Effector memory CD8-positive, alpha-beta T cell (primary cell): Measurements from ENCODE around the gene TPRN.

Experiments used
- ATAC-seq: fragments of 150-1000 bp; cut with Tn5 transposase; replicated peaks from 2 replicates; pipeline ENCODE4 v1.10.0; 2021; ENCODE audit warnings: mild to moderate bottlenecking, moderate library complexity
- DNase-seq, 3 experiments: peaks; one replicate each; pipeline ENCODE4 v3.0.0; 2021
- H3K27ac Mint-ChIP-seq, 2 donors: one replicate each; pipeline ENCODE4 v1.8.0; 2022; ENCODE audit warnings: mild to moderate bottlenecking in 2 of 2, mixed read lengths in 2 of 2, moderate library complexity in 2 of 2
- H3K27me3 Mint-ChIP-seq, 2 donors: one replicate each; pipeline ENCODE4 v1.8.0; 2022; ENCODE audit warnings: mixed read lengths in 2 of 2
- H3K36me3 Mint-ChIP-seq: one replicate; pipeline ENCODE4 v1.8.0; 2022; ENCODE audit warnings: mild to moderate bottlenecking, moderate library complexity, mixed read lengths; ENCODE audit not compliant: insufficient read depth
- H3K4me1 Mint-ChIP-seq, 2 donors: one replicate each; pipeline ENCODE4 v1.8.0; 2022; ENCODE audit warnings: low read depth in 2 of 2, mixed read lengths in 2 of 2
- H3K4me3 Mint-ChIP-seq, 2 donors: one replicate each; pipeline ENCODE4 v1.8.0; 2022; ENCODE audit warnings: mild to moderate bottlenecking in 2 of 2, mixed read lengths in 2 of 2, moderate library complexity in 2 of 2
- H3K9me3 Mint-ChIP-seq, 2 donors: one replicate each; pipeline ENCODE4 v1.8.0; 2022; ENCODE audit warnings: mixed read lengths in 2 of 2

The TPRN gene

GRCh38 chr9:137198051-137198901 is 2.3 kb downstream of the TPRN start:
- H3K27ac Mint-ChIP-seq: no peak overlapping the region
- no peak for DNase-seq

GRCh38 chr9:137195525-137196220 is 4.9 kb downstream of the TPRN start:
- peaks cover 13% of the 10 kb centered on the region for H3K36me3 Mint-ChIP-seq
- ATAC-seq: no peak
- no peak overlapping the region for H3K4me3 Mint-ChIP-seq
- no peaks in the 10 kb centered on the region for H3K27me3 Mint-ChIP-seq
- peaks cover 6% of the 10 kb centered on the region in 2 donors for H3K4me1 Mint-ChIP-seq
- no peaks in the 10 kb centered on the region for H3K9me3 Mint-ChIP-seq
- no peak for DNase-seq
- H3K27ac Mint-ChIP-seq: no peak overlapping the region

More at GRCh38 chr9:137198051-137198901, 2.3 kb downstream of the TPRN start:
- Mint-ChIP-seq H3K4me3 (no peak overlapping the region), H3K9me3 (no peaks in the 10 kb centered on the region), H3K4me1 (peaks cover 8 to 14% of the 10 kb centered on the region in 2 donors), H3K27me3 (no peaks in the 10 kb centered on the region), H3K36me3 (peaks cover 8% of the 10 kb centered on the region)
- ATAC-seq: no peak

- no peak overlapping the region for H3K27ac Mint-ChIP-seq
- DNase-seq (no peak), ATAC-seq (no peak)
- H3K9me3 Mint-ChIP-seq: no peaks in the 10 kb centered on the region
- peaks cover 16% of the 10 kb centered on the region for H3K36me3 Mint-ChIP-seq
- no peak overlapping the region for H3K4me3 Mint-ChIP-seq
- H3K27me3 Mint-ChIP-seq: no peaks in the 10 kb centered on the region
- H3K4me1 Mint-ChIP-seq: peaks cover 9% of the 10 kb centered on the region in 2 donors
These were observed 5.6 kb downstream of the TPRN start for GRCh38 chr9:137194909-137195308.

- H3K36me3 Mint-ChIP-seq: peaks cover 16% of the 10 kb centered on the region
- DNase-seq (no peak), ATAC-seq (no peak)
- no peaks in the 10 kb centered on the region for H3K27me3 Mint-ChIP-seq
- H3K9me3 Mint-ChIP-seq: no peaks in the 10 kb centered on the region
- no peak overlapping the region for H3K4me3 Mint-ChIP-seq
- no peak overlapping the region for H3K27ac Mint-ChIP-seq
- peaks cover 11% of the 10 kb centered on the region in 2 donors for H3K4me1 Mint-ChIP-seq
These were observed 6.2 kb downstream of the TPRN start for GRCh38 chr9:137194388-137194787.

GRCh38 chr9:137193771-137194170 is 6.8 kb downstream of the TPRN start:
- no peak for ATAC-seq
- Mint-ChIP-seq H3K36me3 (peaks cover 18% of the 10 kb centered on the region), H3K27ac (no peak overlapping the region), H3K4me1 (peaks cover 16% of the 10 kb centered on the region in 2 donors), H3K4me3 (no peak overlapping the region), H3K27me3 (no peaks in the 10 kb centered on the region), H3K9me3 (no peaks in the 10 kb centered on the region)
- no peak for DNase-seq

GRCh38 chr9:137192859-137193258 is 7.7 kb downstream of the TPRN start:
- no peak overlapping the region for H3K4me3 Mint-ChIP-seq
- H3K4me1 Mint-ChIP-seq: peaks cover 16 to 18% of the 10 kb centered on the region in 2 donors
- H3K9me3 Mint-ChIP-seq: no peaks in the 10 kb centered on the region
- H3K27me3 Mint-ChIP-seq: no peaks in the 10 kb centered on the region
- H3K27ac Mint-ChIP-seq: no peak overlapping the region
- peaks cover 25% of the 10 kb centered on the region for H3K36me3 Mint-ChIP-seq
- ATAC-seq: no peak
- no peak for DNase-seq

- DNase-seq: no peak
- no peak overlapping the region for H3K4me3 Mint-ChIP-seq
- H3K9me3 Mint-ChIP-seq: no peaks in the 10 kb centered on the region
- H3K36me3 Mint-ChIP-seq: peaks cover 30% of the 10 kb centered on the region
- H3K4me1 Mint-ChIP-seq: peaks cover 19 to 23% of the 10 kb centered on the region in 2 donors
- no peak overlapping the region for H3K27ac Mint-ChIP-seq
- no peaks in the 10 kb centered on the region for H3K27me3 Mint-ChIP-seq
- no peak for ATAC-seq
These were observed 8.1 kb downstream of the TPRN start for GRCh38 chr9:137192448-137192780.

GRCh38 chr9:137191691-137192447 is 8.7 kb downstream of the TPRN start:
- Mint-ChIP-seq H3K4me3 (no peak overlapping the region), H3K4me1 (peaks cover 23 to 25% of the 10 kb centered on the region in 2 donors), H3K27me3 (no peaks in the 10 kb centered on the region), H3K27ac (peak overlapping the region in 1 of 2 donors; percentile 95), H3K9me3 (no peaks in the 10 kb centered on the region), H3K36me3 (peaks cover 34% of the 10 kb centered on the region)
- ATAC-seq (no peak), DNase-seq (no peak)

GRCh38 chr9:137191245-137191644 is 9.3 kb downstream of the TPRN start:
- Mint-ChIP-seq H3K27ac (peak overlapping the region; percentile 86 to 95), H3K36me3 (peaks cover 34% of the 10 kb centered on the region), H3K27me3 (no peaks in the 10 kb centered on the region), H3K4me3 (peak overlapping the region in 1 of 2 donors; percentile 51), H3K9me3 (no peaks in the 10 kb centered on the region), H3K4me1 (peaks cover 29% of the 10 kb centered on the region in 2 donors)
- DNase-seq (no peak), ATAC-seq (no peak)

- H3K36me3 Mint-ChIP-seq: peaks cover 34% of the 10 kb centered on the region
- DNase-seq (no peak), ATAC-seq (no peak)
- H3K4me3 Mint-ChIP-seq: peak overlapping the region; percentile 91 to 92
- no peaks in the 10 kb centered on the region for H3K27me3 Mint-ChIP-seq
- H3K4me1 Mint-ChIP-seq: peaks cover 29 to 31% of the 10 kb centered on the region in 2 donors
- H3K27ac Mint-ChIP-seq: peak overlapping the region; percentile 86 to 95
- no peaks in the 10 kb centered on the region for H3K9me3 Mint-ChIP-seq
These were observed 10.2 kb downstream of the TPRN start for GRCh38 chr9:137190315-137190856.

GRCh38 chr9:137189297-137190295 is 10.9 kb downstream of the TPRN start:
- H3K36me3 Mint-ChIP-seq: peaks cover 37% of the 10 kb centered on the region
- ATAC-seq (no peak), DNase-seq (no peak)
- H3K27ac Mint-ChIP-seq: peak overlapping the region; percentile 82 to 95
- peaks cover 30 to 33% of the 10 kb centered on the region in 2 donors for H3K4me1 Mint-ChIP-seq
- H3K9me3 Mint-ChIP-seq: no peaks in the 10 kb centered on the region
- no peaks in the 10 kb centered on the region for H3K27me3 Mint-ChIP-seq
- peak overlapping the region; percentile 91 to 92 for H3K4me3 Mint-ChIP-seq

- peak within 1 kb of the TSS; percentile 82 to 95 for H3K27ac Mint-ChIP-seq
- peak within 1 kb of the TSS; percentile 91 to 92 for H3K4me3 Mint-ChIP-seq
- H3K27me3 Mint-ChIP-seq: no peaks in the 10 kb centered on the region
- ATAC-seq (peak; percentile 79), DNase-seq (peak; percentile 92 to 96 (median 96))
- H3K9me3 Mint-ChIP-seq: no peaks in the 10 kb centered on the region
- H3K4me1 Mint-ChIP-seq: peaks cover 36 to 40% of the 10 kb centered on the region in 2 donors
- peaks cover 46% of the 10 kb centered on the region for H3K36me3 Mint-ChIP-seq
These were observed 11.8 kb downstream of the TPRN start, which contains the start of the genes ANAPC2 and SSNA1 for GRCh38 chr9:137188490-137189296. ANAPC2 (minus strand) TSS chr9:137188560; CDS start chr9:137188532, 28 bp downstream. SSNA1 (plus strand) TSS chr9:137188676; CDS start chr9:137188727, 51 bp downstream.
